GM10248 (cell line): Measurements from ENCODE around the gene TSPAN14.
"Not testable (repeated sequence)": the region's sequence is repeated elsewhere in the genome, so short reads cannot be mapped to it uniquely, and the experiment has no call there.

Experiments used
- CTCF ChIA-PET: fragments of 300-600 bp; sonication (Branson Sonifier 250); formaldehyde crosslinking; extraction: SDS; loops from one replicate; lab custom pipeline; 2021; ENCODE audit warnings: antibody characterized with exemption; lab: Yijun Ruan, JAX
- POLR2A ChIA-PET: fragments of 350-650 bp; sonication (Branson Sonifier 250); formaldehyde crosslinking; extraction: SDS; loops from one replicate; lab custom pipeline; 2020; ENCODE audit warnings: antibody characterized with exemption; lab: Yijun Ruan, JAX
- DNase-seq: peaks from one replicate; pipeline ENCODE4 v3.0.0; 2012; ENCODE audit errors: extremely low spot score
- CTCF ChIP-seq: IDR thresholded peaks from 2 replicates; pipeline ENCODE4 v1.5.1; 2012; ENCODE audit warnings: mild to moderate bottlenecking, low read depth; ENCODE audit errors: extremely low read depth, missing control alignments, control extremely low read depth

TSPAN14 gene

GRCh38 chr10:80474597-80474910, 20.4 kb downstream of the TSPAN14 start:
- POLR2A ChIA-PET, result no interaction called here
- CTCF ChIA-PET, result interaction anchor here (0.9 to 50.4 kb wide), 8 partner anchors 11 to 189 kb away, joined by 3 to 1060 read pairs (median 5); no protein-coding TSS in a partner anchor
- DNase-seq, result no peak
- no peak for TF ChIP-seq CTCF

- ChIA-PET CTCF (interaction anchor here (0.9 to 50.4 kb wide), 8 partner anchors 12 to 188 kb away, joined by 3 to 1060 read pairs (median 5); no protein-coding TSS in a partner anchor), POLR2A (interaction anchor here (0.6 kb wide), 2 partner anchors 27 to 30 kb away, joined by 3 read pairs; no protein-coding TSS in a partner anchor)
- TF ChIP-seq CTCF, result no peak
- DNase-seq, result no peak
Measured at GRCh38 chr10:80474941-80475340, 20.8 kb downstream of the TSPAN14 start.

- ChIA-PET CTCF (interaction anchor here (1.0 to 50.4 kb wide), 6 partner anchors 12 to 33 kb away, joined by 4 to 1060 read pairs (median 6); no protein-coding TSS in a partner anchor), POLR2A (interaction anchor here (0.6 kb wide), 1 partner anchor 27 kb away, joined by 3 read pairs; no protein-coding TSS in a partner anchor)
- not testable (repeated sequence) for DNase-seq
Measured at GRCh38 chr10:80475641-80476040, 21.5 kb downstream of the TSPAN14 start.

GRCh38 chr10:80476685-80477084, 22.6 kb downstream of the TSPAN14 start:
- ChIA-PET POLR2A (no interaction called here), CTCF (interaction anchor here (1.3 to 50.4 kb wide), 4 partner anchors 13 to 32 kb away, joined by 4 to 1060 read pairs (median 11); no protein-coding TSS in a partner anchor)
- no peak for TF ChIP-seq CTCF
- no peak for DNase-seq

GRCh38 chr10:80477813-80478212, 23.7 kb downstream of the TSPAN14 start:
- no peak for TF ChIP-seq CTCF
- POLR2A ChIA-PET, result no interaction called here
- no peak for DNase-seq
- CTCF ChIA-PET, result interaction anchor here (0.6 to 50.4 kb wide), 5 partner anchors 9 to 33 kb away, joined by 3 to 1060 read pairs (median 4); no protein-coding TSS in a partner anchor

GRCh38 chr10:80480373-80480772, 26.3 kb downstream of the TSPAN14 start:
- CTCF ChIA-PET, result interaction anchor here (1.2 kb wide), 1 partner anchor 8 kb away, joined by 3 read pairs; no protein-coding TSS in a partner anchor
- POLR2A ChIA-PET, DNase-seq: not testable (repeated sequence)

- TF ChIP-seq CTCF, result no peak
- POLR2A ChIA-PET, result no interaction called here
- CTCF ChIA-PET, result interaction anchor here (1.2 to 1.5 kb wide), 2 partner anchors 8 to 11 kb away, joined by 3 to 4 read pairs; no protein-coding TSS in a partner anchor
- DNase-seq, result no peak
Measured at GRCh38 chr10:80480852-80481251, 26.7 kb downstream of the TSPAN14 start.
